PFSK-1 (cell line): ENCODE measurements around the gene NAALADL2.

Experiments used
- FOXP2 ChIP-seq: optimal IDR thresholded peaks from 2 replicates; pipeline ENCODE3; 2011; ENCODE audit warnings: borderline replicate concordance, control low read depth, inconsistent platforms; ENCODE audit not compliant: insufficient read depth; ENCODE audit errors: extremely low read length, extremely low read depth
- POLR2AphosphoS5 ChIP-seq: IDR thresholded peaks from 2 replicates; pipeline ENCODE4 v1.6.1; 2012; ENCODE audit warnings: low read depth, mild to moderate bottlenecking, control low read depth, low read length, moderate library complexity
- REST ChIP-seq, 2 experiments: IDR thresholded peaks; 2 replicates each; pipeline versions ENCODE4 v1.6.1 to v1.8.0; 2011 to 2012; ENCODE audit warnings: low read depth in 2 of 2, low read length in 2 of 2, control low read depth in 1 of 2, inconsistent platforms in 1 of 2, mild to moderate bottlenecking in 1 of 2, moderate library complexity in 1 of 2; ENCODE audit not compliant: insufficient read depth in 1 of 2
- SIN3A ChIP-seq: IDR thresholded peaks from 2 replicates; pipeline ENCODE4 v1.6.1; 2012; ENCODE audit warnings: mild to moderate bottlenecking, low read length, moderate library complexity, borderline replicate concordance; ENCODE audit not compliant: insufficient read depth
- TAF1 ChIP-seq: IDR thresholded peaks from 2 replicates; pipeline ENCODE4 v1.6.1; 2012; ENCODE audit warnings: low read length, control low read depth, borderline replicate concordance; ENCODE audit not compliant: insufficient read depth

Gene NAALADL2

DNA sequence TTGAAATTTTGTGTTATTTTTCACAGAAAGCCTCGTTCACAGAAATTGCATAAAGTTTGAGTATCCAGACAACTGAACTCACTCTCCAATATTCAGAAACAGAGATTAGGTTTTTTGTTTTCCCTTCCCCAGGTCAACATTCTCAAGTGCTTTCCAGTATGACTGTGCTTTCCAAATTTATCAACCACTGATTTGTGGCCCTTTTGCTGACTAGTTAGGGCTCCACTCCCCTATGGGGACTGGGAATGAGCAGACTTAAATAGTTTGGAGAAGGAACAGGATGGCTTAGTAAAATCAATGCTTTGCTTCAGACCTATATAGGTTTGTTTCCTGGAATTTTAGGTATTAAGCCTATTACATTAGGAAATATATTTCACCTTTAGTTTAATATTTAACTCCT lies 38.2 kb upstream of the NAALADL2 start:
- TF ChIP-seq POLR2AphosphoS5 = no peak
- no peak for TF ChIP-seq SIN3A
- TF ChIP-seq FOXP2 = no peak
- no peak for TF ChIP-seq TAF1
- TF ChIP-seq REST (IDR thresholded peaks at IDR 0.05; ENCODE audit: insufficient read depth in 1 of 2, low read depth in 2 of 2, low read length in 2 of 2) = no peak

DNA sequence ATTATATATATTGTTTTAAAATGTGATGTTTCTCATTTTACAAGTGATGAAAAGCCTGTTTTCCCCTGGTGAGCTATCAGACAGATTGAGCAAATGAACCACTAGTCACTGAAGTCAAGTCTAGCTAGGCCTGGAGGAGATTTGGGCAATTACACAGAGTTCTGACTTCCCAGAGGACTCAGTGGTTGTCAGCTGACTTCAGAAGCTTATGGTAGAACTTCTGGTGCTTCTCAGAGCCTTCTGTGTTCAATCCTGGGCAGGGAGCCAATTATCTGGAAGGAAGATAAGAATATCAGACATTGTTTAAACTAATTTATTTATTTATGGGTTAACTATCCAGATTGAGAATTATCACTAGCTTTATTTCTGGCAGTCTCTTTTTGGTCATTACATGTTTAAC lies 37.7 kb upstream of the NAALADL2 start:
- TF ChIP-seq REST (IDR thresholded peaks at IDR 0.05; ENCODE audit: insufficient read depth in 1 of 2, low read depth in 2 of 2, low read length in 2 of 2) = no peak
- TF ChIP-seq POLR2AphosphoS5 = no peak
- no peak for TF ChIP-seq FOXP2
- TF ChIP-seq SIN3A = no peak
- TF ChIP-seq TAF1 = no peak

DNA sequence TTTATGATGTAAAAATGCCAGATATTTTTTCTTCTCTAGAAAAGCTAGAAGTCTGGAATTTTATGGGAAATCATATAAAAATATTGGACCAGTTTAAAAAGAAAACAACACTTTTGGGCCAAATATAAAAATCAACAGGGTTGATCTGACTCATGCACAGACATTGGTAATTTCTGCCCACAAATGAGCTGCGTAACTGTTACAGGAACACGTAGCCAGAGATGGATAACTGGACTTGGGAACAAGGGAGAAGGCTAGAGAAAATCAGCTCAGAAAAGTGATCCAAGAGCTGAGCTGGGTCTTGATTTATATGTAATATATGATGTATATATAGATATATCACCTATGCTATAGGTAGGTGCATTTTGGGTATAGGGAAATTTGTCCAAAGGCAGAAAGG lies 36.8 kb upstream of the NAALADL2 start:
- TF ChIP-seq SIN3A (no peak), FOXP2 (no peak), POLR2AphosphoS5 (no peak), REST (IDR thresholded peaks at IDR 0.05; ENCODE audit: insufficient read depth in 1 of 2, low read depth in 2 of 2, low read length in 2 of 2) (no peak), TAF1 (no peak)

- TF ChIP-seq POLR2AphosphoS5 = no peak
- TF ChIP-seq TAF1 = no peak
Observed at GRCh38 chr3:174826069-174826468, 33.1 kb upstream of the NAALADL2 start.

DNA sequence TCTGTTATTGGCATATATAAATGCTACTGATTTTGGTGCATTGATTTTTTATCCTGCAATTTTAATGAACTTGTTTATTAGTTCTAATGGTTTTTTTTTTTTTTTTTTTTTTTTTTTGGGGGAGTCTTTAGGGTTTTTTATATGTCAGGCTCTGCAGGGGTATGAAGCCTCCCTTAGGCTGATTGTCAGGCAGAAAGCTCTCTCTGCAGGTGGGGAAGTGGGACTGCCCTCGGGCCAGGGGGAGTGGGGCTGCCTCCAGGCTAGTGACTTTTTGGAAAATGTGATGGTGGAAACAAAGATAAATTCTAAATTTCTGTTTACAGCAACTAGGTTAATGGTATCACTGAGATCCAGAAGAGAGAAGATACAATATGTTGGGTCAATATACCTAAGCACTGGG lies 14.4 kb upstream of the NAALADL2 start:
- TF ChIP-seq SIN3A (no peak), FOXP2 (no peak), REST (IDR thresholded peaks at IDR 0.05; ENCODE audit: insufficient read depth in 1 of 2, low read depth in 2 of 2, low read length in 2 of 2) (no peak), POLR2AphosphoS5 (no peak), TAF1 (no peak)
